Right lobe of liver (tissue), 4 donors: Measurements from ENCODE around the gene PRB4.

ENCODE experiments used
- POLR2A ChIP-seq: fragments of 450-650 bp; IDR thresholded peaks from one replicate; pipeline ENCODE4 v1.6.1; 2017; ENCODE audit warnings: antibody characterized with exemption, mild to moderate bottlenecking
- TF ChIP-seq, protein P1 (sequence below), 4 donors: fragments of 200-600 bp in 3 of 4; fragments of 450-650 bp in 1 of 4; IDR thresholded peaks; one replicate each; pipeline versions ENCODE4 v1.5.1 to v1.8.0; 2016 to 2022; ENCODE audit warnings: antibody characterized with exemption in 4 of 4, mild to moderate bottlenecking in 2 of 4
- donor health status: DM: no; HTN: no; CAD: no.
- donor health status: DM: no; HTN: no; CAD: no.
- donor health status: DM: no; HTN: yes; CAD: no.

DNA sequence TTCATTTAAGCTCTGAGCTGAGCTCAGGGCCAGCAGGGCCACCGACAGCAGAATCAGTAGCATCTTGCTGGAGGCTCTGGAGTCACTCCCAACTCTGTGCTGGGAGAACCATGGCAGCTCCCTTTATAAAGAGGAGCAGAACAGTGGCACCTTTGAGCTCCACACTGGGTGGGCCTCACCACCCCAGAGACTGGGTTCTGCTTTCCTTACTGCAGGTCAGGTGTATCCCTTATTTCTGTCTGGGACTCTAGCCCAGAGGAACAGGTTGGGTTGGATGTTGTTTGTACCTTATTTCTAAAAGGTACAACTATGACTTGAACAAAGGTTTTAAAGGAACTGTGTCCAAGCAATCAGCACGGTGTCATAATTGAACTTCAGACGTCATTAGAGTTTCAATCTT, 40.6 kb downstream of the PRB4 start, which contains the start of gene PRB3:
- TF ChIP-seq, protein P1, sequence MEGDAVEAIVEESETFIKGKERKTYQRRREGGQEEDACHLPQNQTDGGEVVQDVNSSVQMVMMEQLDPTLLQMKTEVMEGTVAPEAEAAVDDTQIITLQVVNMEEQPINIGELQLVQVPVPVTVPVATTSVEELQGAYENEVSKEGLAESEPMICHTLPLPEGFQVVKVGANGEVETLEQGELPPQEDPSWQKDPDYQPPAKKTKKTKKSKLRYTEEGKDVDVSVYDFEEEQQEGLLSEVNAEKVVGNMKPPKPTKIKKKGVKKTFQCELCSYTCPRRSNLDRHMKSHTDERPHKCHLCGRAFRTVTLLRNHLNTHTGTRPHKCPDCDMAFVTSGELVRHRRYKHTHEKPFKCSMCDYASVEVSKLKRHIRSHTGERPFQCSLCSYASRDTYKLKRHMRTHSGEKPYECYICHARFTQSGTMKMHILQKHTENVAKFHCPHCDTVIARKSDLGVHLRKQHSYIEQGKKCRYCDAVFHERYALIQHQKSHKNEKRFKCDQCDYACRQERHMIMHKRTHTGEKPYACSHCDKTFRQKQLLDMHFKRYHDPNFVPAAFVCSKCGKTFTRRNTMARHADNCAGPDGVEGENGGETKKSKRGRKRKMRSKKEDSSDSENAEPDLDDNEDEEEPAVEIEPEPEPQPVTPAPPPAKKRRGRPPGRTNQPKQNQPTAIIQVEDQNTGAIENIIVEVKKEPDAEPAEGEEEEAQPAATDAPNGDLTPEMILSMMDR (IDR thresholded peaks at IDR 0.05), result no peak
- TF ChIP-seq POLR2A, result no peak
